SK-N-SH (cell line): Measurements from ENCODE around the gene C1orf232. TPM values are rescaled to one million over a fixed set of nuclear protein-coding genes. Genes with fewer than 3 reads are reported as not detected.

ENCODE experiments used
- CTCF ChIA-PET: fragments of 300-600, 350-600 bp; formaldehyde crosslinking; extraction: SDS; loops from one replicate; lab custom pipeline; 2021; lab: Yijun Ruan, JAX
- POLR2A ChIA-PET: fragments of 350-600 bp; sonication (Branson Sonifier 250); formaldehyde crosslinking; extraction: SDS; loops from one replicate; lab custom pipeline; 2020; ENCODE audit warnings: antibody characterized with exemption, inconsistent platforms; lab: Yijun Ruan, JAX
- DNase-seq: peaks from one replicate; pipeline ENCODE4 v3.0.0; 2012
- H2AFZ ChIP-seq: fragments of 200-600 bp; sonication (generic); 2 replicates; pipeline ENCODE4 v1.8.1; 2016; ENCODE audit warnings: antibody characterized with exemption, mild to moderate bottlenecking, low read depth
- H3F3A ChIP-seq: fragments of 200-600 bp; sonication (generic); replicated peaks from 2 replicates; pipeline ENCODE3; 2016; ENCODE audit warnings: antibody characterized with exemption, mild to moderate bottlenecking; ENCODE audit not compliant: insufficient read depth
- H3K27ac ChIP-seq, 2 experiments: fragments of 200-500 bp in 1 of 2; fragments of 200-600 bp in 1 of 2; sonication (Bioruptor generic) in 1 of 2; sonication (generic), shearing (Covaris generic) in 1 of 2; 2 replicates each; pipeline versions ENCODE4 v1.5.1 to v1.6.1; 2014 to 2016; ENCODE audit warnings: low read depth in 2 of 2, inconsistent platforms in 1 of 2, low read length in 1 of 2, mild to moderate bottlenecking in 1 of 2, mixed read lengths in 1 of 2
- H3K27me3 ChIP-seq: fragments of 200-600 bp; sonication (generic), shearing (Covaris generic); 2 replicates; pipeline ENCODE4 v1.6.1; 2016; ENCODE audit warnings: mixed run types; ENCODE audit not compliant: insufficient read depth
- H3K36me3 ChIP-seq, 2 experiments: fragments of 200-500 bp in 1 of 2; fragments of 200-600 bp in 1 of 2; sonication (Bioruptor generic) in 1 of 2; sonication (generic) in 1 of 2; replicated peaks in 1 of 2; 2 replicates each; pipeline versions ENCODE3 to v1.5.1; 2014 to 2016; ENCODE audit warnings: low read length in 1 of 2, mild to moderate bottlenecking in 1 of 2; ENCODE audit not compliant: insufficient read depth in 2 of 2, control insufficient read depth in 1 of 2
- H3K4me1 ChIP-seq, 2 experiments: fragments of 200-500 bp in 1 of 2; fragments of 200-600 bp in 1 of 2; sonication (Bioruptor generic) in 1 of 2; sonication (generic), shearing (Covaris generic) in 1 of 2; 2 replicates each; pipeline versions ENCODE4 v1.5.1 to v1.6.1; 2014 to 2016; ENCODE audit warnings: low read depth in 1 of 2, low read length in 1 of 2, mixed run types in 1 of 2; ENCODE audit not compliant: insufficient read depth in 2 of 2, control insufficient read depth in 1 of 2
- H3K4me2 ChIP-seq: fragments of 200-600 bp; sonication (generic), shearing (Covaris generic); 2 replicates; pipeline ENCODE4 v1.6.1; 2017; ENCODE audit warnings: mixed run types
- H3K4me3 ChIP-seq, 2 experiments: fragments of 200-500 bp in 1 of 2; fragments of 200-600 bp in 1 of 2; sonication (Bioruptor generic) in 1 of 2; sonication (generic), shearing (Covaris generic) in 1 of 2; 2 replicates each; pipeline versions ENCODE4 v1.5.1 to v1.8.1; 2014 to 2016; ENCODE audit warnings: low read depth in 2 of 2, inconsistent platforms in 1 of 2, low read length in 1 of 2, mild to moderate bottlenecking in 1 of 2, mixed read lengths in 1 of 2, moderate library complexity in 1 of 2
- H3K79me2 ChIP-seq: fragments of 200-600 bp; sonication (generic); 2 replicates; pipeline ENCODE4 v1.8.1; 2017; ENCODE audit warnings: mild to moderate bottlenecking; ENCODE audit not compliant: insufficient read depth
- H3K9ac ChIP-seq: fragments of 200-600 bp; sonication (generic); 2 replicates; pipeline ENCODE4 v1.6.1; 2017; ENCODE audit warnings: mixed run types
- H3K9me2 ChIP-seq: fragments of 200-600 bp; sonication (generic); 2 replicates; pipeline ENCODE4 v1.6.1; 2017; ENCODE audit warnings: mixed run types
- H3K9me3 ChIP-seq: fragments of 200-600 bp; sonication (generic); 2 replicates; pipeline ENCODE4 v1.6.1; 2017; ENCODE audit warnings: mixed run types, mild to moderate bottlenecking, moderate library complexity
- H4K20me1 ChIP-seq: fragments of 200-600 bp; sonication (generic); 2 replicates; pipeline ENCODE4 v1.6.1; 2017; ENCODE audit warnings: mild to moderate bottlenecking, mixed run types; ENCODE audit not compliant: insufficient read depth
- CHD2 ChIP-seq: fragments of 150-350 bp; IDR thresholded peaks from 2 replicates; pipeline ENCODE4 v1.6.1; 2018; ENCODE audit warnings: low read length; ENCODE audit not compliant: partially characterized antibody
- ELF1 ChIP-seq: IDR thresholded peaks from 2 replicates; pipeline ENCODE4 v1.4.0; 2012
- EP300 ChIP-seq, 2 experiments: IDR thresholded peaks; 2 replicates each; pipeline versions ENCODE4 v1.4.0 to v1.6.1; 2012; ENCODE audit warnings: borderline replicate concordance in 1 of 2, low read depth in 1 of 2, low read length in 1 of 2
- EZH2phosphoT487 ChIP-seq: fragments of 200-600 bp; sonication (generic); IDR thresholded peaks from 2 replicates; pipeline ENCODE4 v1.6.1; 2017; ENCODE audit warnings: low read depth, mixed run types, mild to moderate bottlenecking, antibody characterized with exemption, moderate library complexity, borderline replicate concordance
- FOSL2 ChIP-seq: IDR thresholded peaks from 2 replicates; pipeline ENCODE4 v1.4.0; 2012; ENCODE audit warnings: low read depth, mild to moderate bottlenecking, moderate library complexity, borderline replicate concordance
- GATA2 ChIP-seq: sonication (generic); formaldehyde crosslinking; IDR thresholded peaks from 2 replicates; pipeline ENCODE4 v1.5.0; 2020; ENCODE audit warnings: mild to moderate bottlenecking, missing genetic modification reagents
- MEF2A ChIP-seq: IDR thresholded peaks from 2 replicates; pipeline ENCODE4 v1.4.0; 2012; ENCODE audit warnings: low read depth, borderline replicate concordance
- NRF1 ChIP-seq: IDR thresholded peaks from 2 replicates; pipeline ENCODE4 v1.6.1; 2012; ENCODE audit warnings: low read depth, mild to moderate bottlenecking, low read length
- POLR2AphosphoS5 ChIP-seq: IDR thresholded peaks from 2 replicates; pipeline ENCODE4 v1.6.1; 2012; ENCODE audit warnings: low read depth, low read length
- RCOR1 ChIP-seq: fragments of 150-350 bp; IDR thresholded peaks from 2 replicates; pipeline ENCODE4 v1.6.1; 2017; ENCODE audit warnings: antibody characterized with exemption, low read length
- RFX5 ChIP-seq: IDR thresholded peaks from 2 replicates; pipeline ENCODE4 v1.6.1; 2012; ENCODE audit warnings: mild to moderate bottlenecking, improper control_type of control experiment, low read length
- RXRA ChIP-seq: IDR thresholded peaks from 2 replicates; pipeline ENCODE4 v1.4.0; 2012; ENCODE audit warnings: low read depth, mild to moderate bottlenecking, borderline replicate concordance
- SIN3A ChIP-seq: IDR thresholded peaks from 2 replicates; pipeline ENCODE4 v1.6.1; 2012; ENCODE audit warnings: low read depth, mild to moderate bottlenecking, low read length, moderate library complexity, borderline replicate concordance
- TAF1 ChIP-seq: IDR thresholded peaks from 2 replicates; pipeline ENCODE4 v1.6.1; 2012; ENCODE audit warnings: low read depth, mild to moderate bottlenecking, low read length, moderate library complexity, borderline replicate concordance
- YY1 ChIP-seq: IDR thresholded peaks from 2 replicates; pipeline ENCODE4 v1.4.0; 2012; ENCODE audit warnings: low read depth, mild to moderate bottlenecking
- WGBS: methylation state at CpG from one replicate; pipeline ENCODE4 v1.1.6; 2017; ENCODE audit warnings: low lambda C conversion rate; 5-methylcytosine and 5-hydroxymethylcytosine counted together
- polyA plus RNA-seq, 3 experiments: library from polyadenylated mRNA; depleted of rRNA; stranded (reverse); fragments of >200 nt; gene quantifications; 2 replicates each; pipeline ENCODE4 v1.2.3, GENCODE V29; 2012
- TF ChIP-seq, protein P1 (sequence below): IDR thresholded peaks from 2 replicates; pipeline ENCODE4 v1.4.0; 2012; ENCODE audit warnings: low read depth
- TF ChIP-seq, protein P2 (sequence below): fragments of 150-350 bp; IDR thresholded peaks from 2 replicates; pipeline ENCODE4 v1.6.1; 2016; ENCODE audit warnings: mild to moderate bottlenecking, low read depth, low read length
- TF ChIP-seq, protein P3 (sequence below): IDR thresholded peaks from 2 replicates; pipeline ENCODE4 v1.4.0; 2012; ENCODE audit warnings: low read depth, borderline replicate concordance
- TF ChIP-seq, protein P4 (sequence below): IDR thresholded peaks from 2 replicates; pipeline ENCODE4 v1.6.1; 2012; ENCODE audit warnings: mild to moderate bottlenecking, low read depth, low read length, moderate library complexity

C1orf232 gene
- polyA plus RNA-seq, 1 of the 3 experiments (the other 2 are of a cell fraction) = not detected

DNA sequence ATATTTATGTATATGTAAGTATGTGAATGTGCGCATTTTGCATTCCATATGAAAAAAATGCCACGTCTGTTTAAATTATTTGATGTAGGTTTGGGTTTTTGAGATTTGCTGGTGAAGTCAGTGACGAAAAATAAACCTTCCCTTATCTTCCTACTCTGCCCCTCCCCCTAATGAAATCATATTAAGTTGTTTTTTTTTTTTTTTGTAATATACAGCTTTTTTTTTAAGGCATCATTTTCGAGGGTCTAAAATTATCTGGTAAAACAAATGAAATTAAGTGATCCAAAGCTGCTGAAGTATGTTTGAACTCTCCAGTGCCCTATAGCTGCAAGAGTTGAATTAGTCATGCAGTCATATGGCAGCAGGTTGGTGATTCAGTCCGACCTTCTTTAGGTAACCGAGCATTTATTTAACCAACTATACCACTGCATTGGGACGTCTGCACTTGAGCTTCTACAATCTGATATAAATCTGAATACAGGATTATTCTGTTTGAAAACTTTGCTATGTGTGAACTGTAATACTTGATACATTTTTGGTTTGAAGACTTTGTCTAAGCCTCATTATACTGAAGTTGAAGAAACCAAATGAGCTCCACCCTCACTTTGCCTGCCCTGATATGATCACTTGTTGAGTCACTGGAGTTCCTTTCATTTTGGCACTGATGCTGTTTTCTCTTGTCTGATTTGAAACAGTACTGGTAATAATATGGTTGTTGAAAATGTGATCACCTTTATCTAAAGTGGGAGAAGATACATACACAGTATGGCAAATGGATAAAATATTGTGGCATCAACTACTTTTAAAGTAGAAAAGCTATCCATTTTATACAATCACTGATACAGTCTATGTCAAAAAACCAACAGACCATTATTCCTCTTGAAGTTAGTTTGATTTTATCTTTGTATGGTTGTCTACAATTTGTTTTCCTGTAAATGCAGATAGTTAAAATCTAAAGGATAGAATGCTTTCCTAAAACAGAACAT is 45.5 kb downstream of the C1orf232 start (continued):
- TF ChIP-seq, protein P1, sequence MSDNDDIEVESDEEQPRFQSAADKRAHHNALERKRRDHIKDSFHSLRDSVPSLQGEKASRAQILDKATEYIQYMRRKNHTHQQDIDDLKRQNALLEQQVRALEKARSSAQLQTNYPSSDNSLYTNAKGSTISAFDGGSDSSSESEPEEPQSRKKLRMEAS = no peak
- no peak for TF ChIP-seq RFX5
- no peak for TF ChIP-seq NRF1
- TF ChIP-seq TAF1 = no peak
- TF ChIP-seq CHD2 = no peak
- no peak for TF ChIP-seq POLR2AphosphoS5
- TF ChIP-seq EP300 (IDR thresholded peaks at IDR 0.05; ENCODE audit: borderline replicate concordance in 1 of 2, low read depth in 1 of 2, low read length in 1 of 2) = 0 out of 4 replicates have a peak, but pooled peaks of 1 of the 2 experiments have one; percentile 33
- no peak for TF ChIP-seq EZH2phosphoT487
- no peak for TF ChIP-seq RCOR1
- peak; percentile 55; the same call in 1 of the 2 replicates for TF ChIP-seq FOSL2
- TF ChIP-seq, all 33 proteins: peak for 8

DNA sequence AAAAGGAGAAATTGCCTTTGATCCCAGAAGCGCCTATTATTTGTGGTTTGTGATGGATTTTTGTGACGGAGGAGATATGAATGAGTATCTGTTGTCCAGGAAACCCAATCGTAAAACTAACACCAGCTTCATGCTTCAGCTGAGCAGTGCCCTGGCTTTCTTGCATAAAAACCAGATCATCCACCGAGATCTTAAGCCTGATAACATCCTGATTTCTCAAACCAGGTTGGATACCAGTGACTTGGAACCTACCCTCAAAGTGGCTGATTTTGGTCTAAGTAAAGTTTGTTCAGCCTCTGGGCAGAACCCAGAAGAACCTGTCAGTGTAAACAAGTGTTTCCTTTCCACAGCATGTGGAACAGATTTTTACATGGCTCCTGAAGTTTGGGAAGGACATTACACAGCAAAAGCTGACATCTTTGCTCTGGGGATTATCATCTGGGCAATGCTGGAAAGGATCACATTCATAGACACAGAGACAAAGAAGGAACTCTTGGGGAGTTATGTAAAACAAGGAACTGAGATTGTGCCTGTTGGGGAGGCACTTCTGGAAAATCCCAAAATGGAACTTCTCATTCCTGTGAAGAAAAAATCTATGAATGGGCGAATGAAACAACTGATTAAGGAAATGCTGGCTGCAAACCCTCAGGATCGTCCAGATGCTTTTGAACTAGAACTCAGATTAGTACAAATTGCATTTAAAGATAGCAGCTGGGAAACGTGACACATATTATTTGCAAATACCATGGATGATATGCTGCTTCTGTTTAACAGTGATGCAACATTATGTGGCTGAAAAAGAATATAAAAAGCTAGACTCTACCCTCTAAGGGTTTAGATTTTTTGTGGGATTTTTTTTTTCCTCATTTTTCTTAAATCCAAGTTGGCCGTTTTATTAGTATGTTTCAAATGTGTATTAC is 46.6 kb downstream of the C1orf232 start:
- ChIA-PET CTCF (interaction anchor here (0.8 to 11.3 kb wide), 10 partner anchors 10 to 227 kb away, joined by 3 to 91 read pairs (median 4); partner anchors contain the start of gene PDIK1L), POLR2A (interaction anchor here (0.6 to 1.4 kb wide), 3 partner anchors 10 to 144 kb away, joined by 3 to 6 read pairs (median 3); no protein-coding TSS in a partner anchor)
- Histone ChIP-seq H3K4me1 (peaks cover 7 to 8% of the 10 kb centered on the region in 2 experiments; a peak in 3 of 4 replicates), H3K4me2 (peak overlapping the region; percentile 10; the same call in 1 of the 2 replicates), H2AFZ (no peak overlapping the region), H3K79me2 (peaks cover 8% of the 10 kb centered on the region; the same call in 1 of the 2 replicates), H3K36me3 (peaks cover 18 to 19% of the 10 kb centered on the region in 2 experiments), H3K9me2 (no peaks in the 10 kb centered on the region), H3K9me3 (no peaks in the 10 kb centered on the region), H3K9ac (no peak overlapping the region), H3F3A (peaks cover 20% of the 10 kb centered on the region), H3K27ac (peak overlapping the region; percentile 56 to 71), H4K20me1 (no peaks in the 10 kb centered on the region; the same call in 1 of the 2 replicates), H3K27me3 (no peaks in the 10 kb centered on the region), H3K4me3 (no peak overlapping the region)
- peak; percentile 46 for DNase-seq
- WGBS = 52% methylated on average over 8 of the region's 8 CpGs
- TF ChIP-seq RXRA (no peak), FOSL2 (no peak), MEF2A (no peak), EP300 (IDR thresholded peaks at IDR 0.05; ENCODE audit: borderline replicate concordance in 1 of 2, low read depth in 1 of 2, low read length in 1 of 2) (0 out of 4 replicates have a peak, but pooled peaks of 1 of the 2 experiments have one; percentile 7), ELF1 (no peak), GATA2 (CRISPR knock-in tag) (peak; percentile 71), YY1 (no peak), NRF1 (no peak), SIN3A (0 out of 2 replicates have a peak, but pooled peaks have one; percentile 34)
- TF ChIP-seq, protein P2, sequence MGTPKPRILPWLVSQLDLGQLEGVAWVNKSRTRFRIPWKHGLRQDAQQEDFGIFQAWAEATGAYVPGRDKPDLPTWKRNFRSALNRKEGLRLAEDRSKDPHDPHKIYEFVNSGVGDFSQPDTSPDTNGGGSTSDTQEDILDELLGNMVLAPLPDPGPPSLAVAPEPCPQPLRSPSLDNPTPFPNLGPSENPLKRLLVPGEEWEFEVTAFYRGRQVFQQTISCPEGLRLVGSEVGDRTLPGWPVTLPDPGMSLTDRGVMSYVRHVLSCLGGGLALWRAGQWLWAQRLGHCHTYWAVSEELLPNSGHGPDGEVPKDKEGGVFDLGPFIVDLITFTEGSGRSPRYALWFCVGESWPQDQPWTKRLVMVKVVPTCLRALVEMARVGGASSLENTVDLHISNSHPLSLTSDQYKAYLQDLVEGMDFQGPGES = no peak
- TF ChIP-seq, protein P3, sequence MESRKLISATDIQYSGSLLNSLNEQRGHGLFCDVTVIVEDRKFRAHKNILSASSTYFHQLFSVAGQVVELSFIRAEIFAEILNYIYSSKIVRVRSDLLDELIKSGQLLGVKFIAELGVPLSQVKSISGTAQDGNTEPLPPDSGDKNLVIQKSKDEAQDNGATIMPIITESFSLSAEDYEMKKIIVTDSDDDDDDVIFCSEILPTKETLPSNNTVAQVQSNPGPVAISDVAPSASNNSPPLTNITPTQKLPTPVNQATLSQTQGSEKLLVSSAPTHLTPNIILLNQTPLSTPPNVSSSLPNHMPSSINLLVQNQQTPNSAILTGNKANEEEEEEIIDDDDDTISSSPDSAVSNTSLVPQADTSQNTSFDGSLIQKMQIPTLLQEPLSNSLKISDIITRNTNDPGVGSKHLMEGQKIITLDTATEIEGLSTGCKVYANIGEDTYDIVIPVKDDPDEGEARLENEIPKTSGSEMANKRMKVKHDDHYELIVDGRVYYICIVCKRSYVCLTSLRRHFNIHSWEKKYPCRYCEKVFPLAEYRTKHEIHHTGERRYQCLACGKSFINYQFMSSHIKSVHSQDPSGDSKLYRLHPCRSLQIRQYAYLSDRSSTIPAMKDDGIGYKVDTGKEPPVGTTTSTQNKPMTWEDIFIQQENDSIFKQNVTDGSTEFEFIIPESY = no peak
- TF ChIP-seq, protein P4, sequence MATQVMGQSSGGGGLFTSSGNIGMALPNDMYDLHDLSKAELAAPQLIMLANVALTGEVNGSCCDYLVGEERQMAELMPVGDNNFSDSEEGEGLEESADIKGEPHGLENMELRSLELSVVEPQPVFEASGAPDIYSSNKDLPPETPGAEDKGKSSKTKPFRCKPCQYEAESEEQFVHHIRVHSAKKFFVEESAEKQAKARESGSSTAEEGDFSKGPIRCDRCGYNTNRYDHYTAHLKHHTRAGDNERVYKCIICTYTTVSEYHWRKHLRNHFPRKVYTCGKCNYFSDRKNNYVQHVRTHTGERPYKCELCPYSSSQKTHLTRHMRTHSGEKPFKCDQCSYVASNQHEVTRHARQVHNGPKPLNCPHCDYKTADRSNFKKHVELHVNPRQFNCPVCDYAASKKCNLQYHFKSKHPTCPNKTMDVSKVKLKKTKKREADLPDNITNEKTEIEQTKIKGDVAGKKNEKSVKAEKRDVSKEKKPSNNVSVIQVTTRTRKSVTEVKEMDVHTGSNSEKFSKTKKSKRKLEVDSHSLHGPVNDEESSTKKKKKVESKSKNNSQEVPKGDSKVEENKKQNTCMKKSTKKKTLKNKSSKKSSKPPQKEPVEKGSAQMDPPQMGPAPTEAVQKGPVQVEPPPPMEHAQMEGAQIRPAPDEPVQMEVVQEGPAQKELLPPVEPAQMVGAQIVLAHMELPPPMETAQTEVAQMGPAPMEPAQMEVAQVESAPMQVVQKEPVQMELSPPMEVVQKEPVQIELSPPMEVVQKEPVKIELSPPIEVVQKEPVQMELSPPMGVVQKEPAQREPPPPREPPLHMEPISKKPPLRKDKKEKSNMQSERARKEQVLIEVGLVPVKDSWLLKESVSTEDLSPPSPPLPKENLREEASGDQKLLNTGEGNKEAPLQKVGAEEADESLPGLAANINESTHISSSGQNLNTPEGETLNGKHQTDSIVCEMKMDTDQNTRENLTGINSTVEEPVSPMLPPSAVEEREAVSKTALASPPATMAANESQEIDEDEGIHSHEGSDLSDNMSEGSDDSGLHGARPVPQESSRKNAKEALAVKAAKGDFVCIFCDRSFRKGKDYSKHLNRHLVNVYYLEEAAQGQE = no peak
